Kidney glomerular epithelial cell (primary cell): ENCODE data around the gene ANKS1B.
"Not testable (repeated sequence)": the region's sequence is repeated elsewhere in the genome, so short reads cannot be mapped to it uniquely, and the experiment has no call there.

Experiments used
- DNase-seq: peaks from one replicate; lab custom pipeline; 2025; lab: John Stamatoyannopoulos, UW

ANKS1B gene

DNA sequence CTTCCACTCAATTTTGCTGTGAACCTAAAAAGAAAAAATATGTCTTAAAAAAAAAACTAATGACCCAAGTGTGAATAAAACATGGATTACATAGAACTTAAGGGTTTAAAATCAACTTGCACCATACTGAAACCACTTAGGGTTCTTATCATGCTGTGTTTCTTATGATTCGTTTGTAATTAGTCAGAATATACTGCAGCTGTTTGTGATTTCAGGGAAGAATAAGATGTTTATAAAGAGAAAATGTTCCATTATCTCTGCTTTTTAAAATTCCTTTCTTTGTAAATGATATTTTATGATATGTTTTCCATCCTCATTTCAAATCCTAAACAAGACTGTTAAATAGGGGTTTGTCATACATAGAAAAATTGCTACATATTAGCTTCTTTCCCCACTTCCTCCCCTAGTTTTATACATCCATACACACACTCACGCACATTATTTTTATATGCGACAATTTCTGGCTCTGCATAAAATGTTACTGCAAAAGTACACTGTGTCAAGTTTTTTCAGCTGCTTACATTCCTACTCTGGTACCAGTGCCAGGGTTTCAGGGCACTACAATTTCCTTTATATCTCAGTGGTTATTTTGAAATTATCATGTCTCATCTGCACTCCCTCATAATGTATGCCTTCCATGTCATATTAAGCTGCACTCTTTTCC, 612.3 kb downstream of the ANKS1B start:
- DNase-seq = no peak

- DNase-seq = no peak
Measured at GRCh38 chr12:99370421-99371138, 614.2 kb downstream of the ANKS1B start.

DNA sequence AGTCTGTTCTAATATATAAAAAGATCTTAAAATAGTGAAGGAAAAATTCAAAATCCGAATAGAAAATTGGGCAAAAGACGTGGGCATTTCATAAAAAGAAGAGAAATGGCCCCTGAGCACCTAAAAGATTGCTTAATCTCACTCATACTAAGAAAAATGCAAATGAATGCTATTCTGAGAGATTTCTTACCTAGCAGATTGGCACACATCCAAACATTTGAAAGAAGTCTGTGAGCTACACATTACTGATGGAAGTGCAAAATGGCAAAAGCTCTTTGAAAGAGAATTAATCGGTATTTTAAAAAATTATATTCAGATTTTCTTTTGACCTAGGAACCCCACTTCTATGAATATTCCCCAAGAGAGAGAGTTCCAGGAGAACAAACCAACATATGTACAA, 617.6 kb downstream of the ANKS1B start:
- DNase-seq = no peak

- no peak for DNase-seq
Measured at GRCh38 chr12:99352269-99352668, 632.5 kb downstream of the ANKS1B start.

DNA sequence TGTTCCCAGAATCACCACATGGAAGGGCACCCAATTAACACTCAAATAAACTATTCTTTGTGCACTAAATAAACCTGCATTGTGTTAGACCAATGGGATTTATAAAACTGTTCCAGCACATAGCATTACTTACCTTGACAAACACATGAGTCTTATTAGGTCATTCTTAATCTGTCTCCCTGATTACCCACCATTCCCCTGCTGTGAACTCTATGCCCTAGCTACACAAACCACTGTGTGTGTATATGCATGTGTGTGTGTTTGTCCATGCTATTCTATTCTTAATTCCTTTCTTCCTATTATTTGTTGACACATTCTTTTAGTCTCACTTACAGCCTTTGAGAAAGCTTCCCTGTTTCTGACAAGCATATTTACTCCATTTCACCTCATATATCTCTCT, 640.8 kb downstream of the ANKS1B start:
- DNase-seq = no peak

DNA sequence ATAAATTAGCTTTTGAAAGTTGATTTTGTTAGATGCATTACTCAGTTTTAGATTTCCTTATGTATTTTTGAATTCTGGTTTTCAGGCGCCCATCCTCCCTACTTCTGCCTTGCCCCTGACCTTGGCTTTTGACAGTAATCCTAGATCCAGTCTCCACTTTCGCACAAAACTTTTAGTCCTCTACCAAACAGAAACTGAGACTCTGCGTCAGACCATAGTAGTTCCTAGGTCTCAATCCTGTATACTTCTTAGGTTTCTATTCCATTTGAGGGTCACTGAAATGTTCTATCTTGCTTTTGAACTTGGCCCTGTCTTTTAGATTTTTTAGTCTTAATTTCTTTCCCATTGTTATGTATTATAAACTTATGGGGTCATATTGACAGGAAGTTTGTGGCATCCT, 645.1 kb downstream of the ANKS1B start:
- no peak for DNase-seq

DNA sequence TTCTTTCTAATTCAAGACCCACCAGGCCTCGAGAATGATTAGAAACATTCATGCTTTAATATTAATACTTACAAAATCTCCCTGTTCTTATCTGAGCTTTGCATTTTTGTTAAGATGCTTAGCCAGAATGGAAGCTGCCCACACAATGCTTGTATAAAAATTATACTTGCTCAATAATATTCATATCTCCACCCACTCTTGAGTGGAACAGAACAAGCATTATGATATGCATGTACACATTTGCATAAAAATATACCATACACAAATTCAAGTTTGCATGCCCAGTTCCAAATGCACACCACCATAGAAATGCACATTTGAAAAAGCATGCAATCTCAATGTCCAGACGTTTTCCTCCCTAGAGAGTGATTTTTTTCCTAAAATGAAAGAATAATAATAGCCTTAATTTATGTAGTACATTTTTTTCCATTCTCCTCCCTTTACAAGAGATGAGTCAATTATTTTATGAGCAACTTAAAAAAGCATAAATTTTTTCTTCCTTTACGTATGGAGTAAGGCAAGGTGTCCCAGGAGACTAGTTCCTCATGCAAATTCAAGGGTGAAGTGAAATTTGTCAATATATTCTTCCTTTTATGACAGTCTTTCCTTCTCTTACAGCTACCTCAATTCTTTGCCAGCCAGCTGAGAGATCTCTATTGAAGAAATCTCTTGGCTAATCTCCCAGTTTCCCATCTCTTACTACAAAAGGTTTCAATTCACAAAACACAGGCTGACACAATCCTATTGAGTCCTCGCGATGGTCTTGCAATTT, 650.3 kb downstream of the ANKS1B start:
- DNase-seq = no peak

DNA sequence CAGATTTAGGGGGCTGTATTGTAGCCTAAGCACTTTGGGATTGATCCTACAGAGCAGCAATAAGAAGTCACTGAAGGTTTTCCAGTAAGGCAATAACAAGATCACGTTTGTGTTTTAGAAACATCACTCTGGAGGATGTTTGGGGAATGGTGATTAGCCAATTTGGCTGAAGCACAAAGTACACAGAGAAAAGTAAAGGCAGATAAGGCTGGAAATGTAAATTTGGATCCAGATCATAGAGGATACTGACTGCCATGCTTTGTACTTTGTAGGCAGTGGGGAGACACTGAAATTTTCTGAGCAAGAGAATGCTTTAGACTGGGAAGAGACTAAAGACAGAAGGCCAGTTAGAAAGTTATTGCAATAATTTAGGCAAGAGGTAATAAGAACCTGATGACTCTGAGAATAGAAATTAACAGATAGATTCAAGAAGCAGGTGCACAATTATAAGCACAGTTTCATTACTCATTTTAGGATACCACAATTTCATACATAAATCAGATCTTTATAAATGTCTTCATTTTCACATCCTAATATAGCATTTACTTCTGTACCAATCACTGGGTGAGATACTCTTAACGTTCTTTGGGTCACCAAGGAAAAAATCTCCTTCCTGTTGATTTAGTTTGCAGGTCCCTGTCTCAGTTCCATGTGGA, 651.7 kb downstream of the ANKS1B start:
- DNase-seq = no peak

DNA sequence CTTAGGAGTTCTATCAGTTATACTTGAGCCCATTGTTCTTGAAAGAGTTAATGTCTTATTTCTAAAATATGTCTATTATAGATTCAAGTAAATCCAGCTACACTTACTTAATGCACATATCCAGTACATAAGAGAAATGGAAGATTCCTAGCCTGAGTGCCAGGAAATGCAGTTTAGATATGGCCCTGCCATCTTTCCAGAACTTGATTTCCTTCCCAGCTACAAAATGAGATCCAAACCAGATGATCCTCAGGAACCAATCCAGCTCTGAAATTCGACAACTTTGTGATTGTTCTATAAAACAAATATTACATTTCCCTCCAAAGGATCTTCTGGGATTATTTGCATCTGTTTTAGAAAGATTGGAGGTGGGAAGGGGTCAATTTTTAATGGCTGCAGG, 654.5 kb downstream of the ANKS1B start:
- no peak for DNase-seq

DNA sequence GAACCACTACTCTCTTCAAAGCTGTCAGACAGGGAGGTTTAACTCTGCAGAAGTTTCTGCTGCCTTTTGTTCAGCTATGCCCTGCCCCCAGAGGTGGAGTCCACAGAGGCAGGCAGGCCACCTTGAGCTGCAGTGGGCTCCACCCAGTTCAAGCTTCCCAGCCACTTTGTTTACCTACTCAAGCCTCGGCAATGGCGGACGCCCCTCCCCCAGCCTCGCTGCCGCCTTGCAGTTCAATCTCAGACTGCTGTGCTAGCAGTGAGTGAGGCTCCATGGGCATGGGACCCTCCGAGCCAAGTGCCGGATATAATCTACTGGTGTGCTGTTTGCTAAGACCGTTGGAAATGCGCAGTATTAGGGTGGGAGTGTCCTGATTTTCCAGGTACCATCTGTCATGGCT, 663.5 kb downstream of the ANKS1B start:
- DNase-seq = not testable (repeated sequence)

DNA sequence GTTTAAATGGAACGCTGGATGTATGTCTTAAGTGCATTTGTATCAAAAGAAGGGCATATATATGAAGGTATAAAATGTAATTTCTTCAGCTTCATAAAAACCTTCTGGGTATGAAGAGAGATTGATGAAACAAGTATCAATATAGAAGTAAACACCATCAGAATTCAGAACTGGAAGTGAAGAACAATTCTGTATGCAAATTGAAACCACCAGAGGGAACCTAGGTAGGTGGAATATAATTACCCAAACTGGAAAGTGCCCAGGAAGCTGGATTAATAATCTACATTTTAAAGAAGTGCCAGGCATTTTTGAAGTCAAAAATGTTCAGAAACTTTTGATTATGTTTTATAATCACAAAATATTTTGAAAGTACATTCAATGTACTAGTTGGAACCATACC, 673.4 kb downstream of the ANKS1B start:
- DNase-seq = no peak

DNA sequence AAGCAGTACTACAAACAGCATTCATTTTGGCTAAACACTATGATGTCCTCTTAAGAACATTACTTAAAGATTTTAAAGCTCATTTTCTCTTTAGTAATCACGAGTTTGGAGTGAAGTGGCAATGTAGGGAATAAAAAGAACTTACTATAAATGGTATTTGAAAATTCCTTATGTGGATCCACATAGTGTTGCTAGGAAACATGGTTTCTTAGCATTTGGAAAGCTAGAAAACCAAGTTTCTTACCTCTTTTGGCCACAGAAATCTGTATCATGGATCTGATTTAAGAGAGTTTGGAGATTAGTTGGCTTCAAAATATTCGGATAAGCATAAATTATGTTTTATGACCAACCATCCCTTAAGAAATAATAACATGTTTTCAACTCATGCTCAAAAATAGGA, 674.9 kb downstream of the ANKS1B start:
- DNase-seq = no peak

DNA sequence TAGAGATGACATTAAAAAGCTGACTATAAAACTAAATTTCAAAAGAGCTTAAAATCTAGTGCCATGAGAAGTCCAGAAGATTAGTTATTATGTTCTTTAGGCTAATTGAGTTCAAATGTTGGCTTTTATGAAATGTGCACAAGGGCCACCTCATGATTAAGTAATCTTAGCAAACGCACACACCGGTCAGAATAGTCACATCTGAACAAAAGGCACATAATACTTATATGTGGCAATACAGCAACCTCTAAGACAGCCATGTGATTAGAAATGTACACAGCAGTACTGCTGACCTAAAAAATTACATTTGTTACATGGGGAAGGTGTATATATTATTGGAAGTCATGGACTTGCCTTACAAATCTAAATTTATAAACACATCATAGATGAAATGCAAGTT, 681.9 kb downstream of the ANKS1B start:
- no peak for DNase-seq

DNA sequence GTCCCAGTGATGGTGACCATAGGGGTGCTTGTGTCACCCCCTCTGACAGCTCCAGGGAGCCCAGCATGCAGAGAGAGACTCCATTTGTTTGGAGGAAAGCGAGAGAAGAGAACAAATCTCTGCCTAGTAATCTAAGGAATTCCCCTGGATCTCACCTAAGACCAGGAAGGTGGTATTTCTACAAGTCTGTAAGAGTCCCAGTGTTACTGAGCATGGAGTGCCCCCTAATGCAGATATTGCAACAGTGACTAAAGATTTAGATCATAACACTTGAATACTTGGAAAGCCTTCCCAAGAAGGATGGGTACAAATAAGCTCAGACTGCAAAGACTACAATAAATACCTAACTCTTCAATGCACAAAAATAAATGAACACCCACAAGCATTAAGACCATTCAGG, 697.6 kb downstream of the ANKS1B start:
- DNase-seq = no peak

DNA sequence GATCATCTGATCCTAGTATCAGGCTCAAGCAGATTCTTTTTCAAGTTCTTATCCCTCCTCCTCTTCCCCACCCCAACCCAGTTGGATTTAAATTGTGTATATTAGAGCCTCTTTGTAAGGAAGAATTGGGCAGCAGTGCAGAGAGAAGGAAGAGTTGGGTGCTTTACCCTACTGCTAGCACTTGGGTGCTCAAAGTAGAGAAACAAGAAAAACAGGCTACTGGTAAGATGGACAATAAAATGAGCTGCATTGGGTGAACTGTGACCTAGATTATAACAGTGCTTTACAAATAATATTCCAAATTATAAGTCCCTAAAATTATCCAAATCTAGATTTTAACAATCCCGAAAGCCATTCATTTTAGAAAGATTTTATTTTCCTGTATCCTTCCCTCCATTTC, 700.6 kb downstream of the ANKS1B start:
- DNase-seq = no peak

GRCh38 chr12:99282624-99283023, 702.1 kb downstream of the ANKS1B start:
- DNase-seq = no peak

GRCh38 chr12:99282086-99282485, 702.6 kb downstream of the ANKS1B start:
- no peak for DNase-seq

DNA sequence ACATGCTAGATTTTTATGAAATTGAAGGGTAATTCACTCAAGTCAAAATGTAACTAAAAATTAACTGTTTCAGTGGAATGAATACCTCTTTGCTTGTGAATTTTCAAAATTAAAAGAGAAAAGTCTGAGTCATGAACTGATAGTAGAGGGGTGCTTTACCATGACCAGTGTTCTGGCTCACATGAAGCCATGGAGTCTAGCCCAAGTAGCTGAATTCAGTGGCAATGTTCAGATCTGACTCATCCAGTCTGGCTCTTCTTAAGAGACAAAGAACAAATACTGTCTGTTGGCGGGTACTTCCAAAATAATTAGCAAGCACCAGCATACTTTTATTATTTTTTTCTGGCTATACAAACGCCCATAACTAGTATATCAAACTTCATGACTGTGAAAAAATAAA, 703.5 kb downstream of the ANKS1B start:
- DNase-seq = no peak

DNA sequence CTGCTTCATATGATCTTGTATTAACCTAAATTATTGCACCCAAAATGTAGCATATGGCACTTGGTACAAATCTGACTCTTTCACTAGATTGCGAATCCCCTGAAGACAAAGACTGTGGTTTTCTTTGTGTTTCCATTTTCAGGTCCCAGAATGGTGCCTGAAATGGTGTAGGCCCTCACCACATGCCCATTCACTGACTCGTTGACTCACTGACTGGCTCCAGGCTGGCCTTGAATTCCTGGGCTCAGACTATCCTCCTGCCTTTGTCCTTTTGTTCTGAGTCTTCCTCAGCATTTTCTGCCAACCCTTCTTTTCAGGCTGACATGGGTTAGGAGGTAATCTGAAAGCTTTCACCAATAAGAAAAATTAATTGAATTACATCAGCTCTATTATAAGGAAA, 705.8 kb downstream of the ANKS1B start:
- DNase-seq = no peak

- peak; percentile 3 for DNase-seq
Measured at GRCh38 chr12:99277591-99278379, 707.0 kb downstream of the ANKS1B start.

GRCh38 chr12:99271071-99271470, 713.7 kb downstream of the ANKS1B start:
- DNase-seq = no peak

GRCh38 chr12:99267038-99267437, 717.7 kb downstream of the ANKS1B start:
- DNase-seq = peak; percentile 4
